ENCODE measurements around the gene CDYL.
A peak's percentile ranks its signal among the peaks of the same experiment; 100 is the strongest.

Gene CDYL

DNA sequence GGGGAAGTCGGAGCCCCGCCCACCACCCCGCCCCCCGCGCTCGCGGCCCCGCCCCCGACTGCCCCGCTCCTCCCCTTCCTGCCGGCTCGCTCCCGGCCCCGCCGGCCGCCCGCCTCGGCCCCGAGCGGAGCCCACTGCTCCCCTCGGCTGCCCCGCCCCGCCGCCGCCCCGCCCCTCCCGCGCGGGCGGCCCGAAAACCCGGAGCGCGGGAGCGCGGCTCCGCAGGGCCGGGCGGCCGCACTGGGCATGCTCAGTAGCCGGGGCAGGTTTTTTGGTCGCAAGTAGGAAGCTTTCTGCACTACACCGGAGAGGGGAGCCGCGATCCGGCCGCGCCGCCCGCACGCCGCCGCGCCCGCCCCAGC lies at the start of gene CDYL:
Gene CDYL (plus strand): TSS at position 274 of the 362 bp plus-strand sequence. CDS start 380 bp downstream, outside the sequence.
- peak; percentile 81 to 87 for DNase-seq

DNA sequence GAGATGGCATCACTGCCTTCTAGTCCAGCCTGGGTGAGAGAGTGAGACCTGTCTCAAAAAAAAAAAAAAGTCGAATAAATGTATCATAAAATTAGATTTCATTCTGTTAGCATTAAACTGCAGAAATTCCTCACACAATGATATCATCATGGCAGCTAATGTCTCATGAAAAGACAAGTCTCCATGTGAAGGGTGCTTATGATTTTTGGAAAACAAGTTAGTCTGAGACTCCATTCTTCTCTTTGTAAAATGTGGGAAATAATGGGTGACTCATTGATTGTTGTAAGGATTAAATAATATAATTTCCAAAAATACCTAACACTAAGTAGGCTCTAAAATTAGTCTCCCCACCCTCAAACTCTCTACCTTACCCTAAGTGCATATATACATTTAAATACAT lies 49.6 kb upstream of the CDYL start:
- no peak for DNase-seq

- no peak for DNase-seq
Observed at GRCh38 chr6:4727217-4727616, 49.0 kb upstream of the CDYL start.

DNA sequence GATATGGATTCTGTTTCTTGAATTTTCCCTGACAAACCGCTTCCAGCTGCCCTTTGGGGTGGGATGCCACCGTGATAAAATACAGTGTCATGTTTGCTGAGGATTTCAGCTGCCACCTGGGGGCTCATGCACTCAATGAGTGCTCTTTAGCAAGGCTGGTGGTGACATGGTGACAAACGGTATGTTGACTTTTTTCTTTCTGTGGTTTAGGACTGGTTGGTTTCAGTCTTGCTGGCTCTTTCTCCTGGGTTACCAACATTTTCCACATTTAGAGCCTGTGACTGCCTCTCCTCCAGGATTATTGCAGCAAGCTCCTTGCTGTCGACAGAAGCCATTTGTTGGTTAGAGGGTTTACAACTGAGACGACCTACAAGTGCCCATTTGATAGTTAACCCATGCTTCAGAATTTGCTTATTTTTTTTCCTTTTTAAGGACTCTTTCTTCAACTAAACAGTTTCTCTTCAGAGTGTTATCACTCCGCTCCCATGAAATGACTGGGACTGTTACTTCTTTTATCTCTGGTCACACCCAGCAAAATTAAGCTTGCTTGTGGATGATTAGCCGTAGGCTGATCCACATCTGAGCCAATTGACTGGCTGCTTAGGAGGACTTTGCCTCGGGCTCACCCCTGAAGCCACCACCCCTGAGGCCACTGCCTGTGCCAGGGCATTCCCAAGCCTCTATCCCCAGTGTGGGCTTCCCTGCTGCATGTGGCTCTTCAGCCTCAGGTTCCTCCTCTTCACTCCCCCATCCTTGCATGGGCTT lies 48.4 kb upstream of the CDYL start:
- peak in 1 of 2 donors; percentile 3 for DNase-seq

DNA sequence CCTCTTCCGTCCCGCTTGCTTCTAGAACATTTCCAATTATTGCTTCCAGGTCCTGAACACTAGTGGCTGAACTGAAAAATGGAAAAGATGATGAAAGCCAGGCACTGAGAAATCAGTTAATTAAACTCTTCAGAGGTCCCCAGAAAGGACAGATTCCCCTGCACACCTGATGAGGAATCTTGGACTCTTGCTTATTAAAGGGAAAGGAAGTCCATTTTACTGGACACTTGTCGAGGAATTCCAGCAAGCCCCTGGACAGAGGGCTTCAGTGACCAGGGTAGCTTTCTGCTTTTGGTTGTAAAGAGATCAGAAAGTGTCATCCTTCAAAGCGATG lies 47.8 kb upstream of the CDYL start:
- no peak for DNase-seq

GRCh38 chr6:4728926-4729325 lies 47.3 kb upstream of the CDYL start:
- DNase-seq: no peak

- DNase-seq: no peak
Observed at GRCh38 chr6:4731996-4732395, 44.2 kb upstream of the CDYL start.

DNA sequence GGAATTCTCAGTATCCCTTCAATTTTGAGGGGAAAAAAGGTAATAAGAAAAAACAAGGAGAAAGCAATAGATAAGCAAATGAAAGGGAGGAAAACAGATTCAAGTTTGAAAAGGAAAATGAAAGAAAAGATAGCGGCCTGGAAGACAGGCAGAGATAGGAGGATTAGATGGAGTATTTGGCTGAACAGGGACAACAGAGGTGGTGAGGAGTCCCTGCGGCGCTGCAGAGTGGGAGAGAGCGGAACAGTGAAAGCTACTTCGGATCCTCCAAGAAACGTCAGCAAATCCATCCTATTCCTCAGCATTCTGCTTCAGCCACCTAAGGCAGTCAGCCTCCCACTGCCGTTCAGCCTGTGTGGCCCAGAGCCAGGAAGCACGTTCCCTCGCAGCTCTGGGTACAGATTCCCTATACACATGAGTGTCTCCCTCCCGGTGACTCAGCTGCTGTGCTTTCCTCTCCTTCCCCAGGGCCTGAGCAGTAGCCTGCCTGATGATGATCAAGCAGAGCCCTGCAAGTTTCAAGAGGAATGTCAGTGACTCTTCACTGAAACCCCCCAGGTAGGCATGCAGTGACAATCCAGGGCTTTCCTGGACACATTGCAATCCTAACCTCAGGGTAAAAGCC lies 43.4 kb upstream of the CDYL start:
- no peak for DNase-seq

DNA sequence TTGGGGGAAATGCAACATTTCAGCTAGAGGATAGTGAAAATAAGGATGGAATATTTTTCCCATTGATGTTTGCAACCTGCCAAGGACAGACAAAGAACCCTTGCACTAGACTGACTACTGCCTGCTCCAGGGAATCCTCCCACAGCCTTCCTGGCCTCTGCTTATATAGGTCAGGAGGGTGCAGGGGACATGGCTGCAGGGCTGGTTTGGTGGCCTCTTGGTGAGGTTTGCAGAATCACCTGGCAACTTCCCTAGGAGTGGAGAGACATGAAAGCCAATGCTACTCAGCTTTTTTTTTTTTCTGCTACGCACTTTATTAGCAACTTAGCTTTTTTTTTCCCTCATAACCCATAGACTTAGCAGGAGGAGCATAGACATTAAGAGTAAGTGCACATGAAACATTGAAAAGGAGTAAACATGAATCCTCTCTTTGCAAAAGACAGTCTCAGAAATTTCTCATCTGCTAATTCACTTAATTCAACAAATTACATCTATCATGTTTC lies 39.8 kb upstream of the CDYL start:
- no peak for DNase-seq

GRCh38 chr6:4740032-4740431 lies 36.2 kb upstream of the CDYL start:
- no peak for DNase-seq

DNA sequence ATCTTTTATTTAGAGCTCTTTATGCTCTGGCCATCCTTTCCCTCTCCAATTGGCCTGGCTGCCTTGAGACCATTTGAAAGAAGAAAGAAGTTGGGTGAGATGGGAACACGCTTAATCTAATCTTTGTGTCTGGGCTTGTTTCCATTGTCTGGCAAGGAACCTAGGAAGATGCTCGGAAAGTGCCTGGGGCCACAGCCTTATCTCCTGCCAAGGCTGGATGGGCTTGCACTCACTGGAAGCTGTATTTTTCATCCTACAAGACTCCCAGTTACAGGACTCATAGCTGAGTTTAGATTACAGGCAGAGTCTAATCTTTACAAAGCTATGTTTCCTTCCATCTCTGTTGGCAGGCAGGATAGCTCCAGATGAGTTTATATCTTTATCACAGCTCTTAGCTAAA lies 33.1 kb upstream of the CDYL start:
- DNase-seq: no peak

DNA sequence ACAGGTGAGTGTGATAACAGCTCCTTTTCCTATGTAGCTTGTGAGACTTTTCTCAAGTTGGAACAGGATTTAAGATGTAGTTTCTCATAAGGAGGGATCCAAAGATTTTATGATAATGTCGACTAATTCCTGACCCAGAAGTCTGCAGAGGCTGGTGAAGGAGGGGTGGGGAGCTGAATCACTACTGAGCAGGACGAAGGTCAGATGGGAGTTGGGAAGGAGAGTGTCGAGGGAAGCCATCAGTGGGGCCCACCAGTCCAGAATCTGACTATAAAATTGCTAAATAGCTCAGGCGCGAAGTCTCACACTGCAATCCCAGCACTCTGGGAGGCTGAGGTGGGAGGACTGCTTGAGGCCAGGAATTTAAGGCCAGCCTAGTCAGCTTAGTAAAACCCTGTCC lies 32.3 kb upstream of the CDYL start:
- no peak for DNase-seq

DNA sequence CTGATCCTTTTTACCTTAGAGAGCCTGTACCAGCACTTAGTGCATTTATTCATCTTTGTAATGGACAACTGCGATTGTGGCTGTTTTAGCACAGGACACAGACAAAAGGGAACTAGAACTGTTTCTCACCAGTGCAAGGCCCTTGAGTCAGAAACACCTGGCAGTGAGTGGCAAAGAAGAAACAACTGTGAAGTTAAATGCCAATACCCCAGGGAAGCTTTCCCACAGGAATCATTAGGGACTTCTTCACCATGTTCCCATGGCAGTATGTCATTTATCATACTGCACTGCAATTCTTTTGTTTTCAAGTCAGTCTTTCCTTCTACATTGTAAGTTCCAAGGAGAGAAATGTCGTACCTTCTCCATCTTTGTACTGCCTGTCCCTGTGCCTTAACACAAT lies 28.6 kb upstream of the CDYL start:
- no peak for DNase-seq

- no peak for DNase-seq
Observed at GRCh38 chr6:4751823-4752464, 24.3 kb upstream of the CDYL start.

DNA sequence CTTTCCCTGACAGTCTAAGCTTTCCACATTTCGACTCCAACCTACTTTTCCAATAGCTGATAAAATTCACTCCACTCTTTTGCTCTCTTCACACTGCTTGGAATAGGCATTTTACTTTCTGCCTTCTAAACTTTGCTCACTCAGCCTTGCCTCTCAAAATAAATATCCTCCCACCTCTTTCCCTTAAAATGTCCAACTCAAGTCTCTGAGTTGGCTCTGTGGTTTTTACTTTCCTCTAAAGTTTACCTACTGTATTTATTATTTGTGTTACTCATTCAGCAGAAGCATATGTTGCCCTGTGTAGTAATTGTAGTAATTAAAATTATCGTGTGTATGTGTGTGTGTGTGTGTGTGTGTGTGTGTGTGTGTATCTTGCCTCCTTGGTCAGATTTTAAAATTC lies 20.0 kb upstream of the CDYL start:
- DNase-seq: no peak

DNA sequence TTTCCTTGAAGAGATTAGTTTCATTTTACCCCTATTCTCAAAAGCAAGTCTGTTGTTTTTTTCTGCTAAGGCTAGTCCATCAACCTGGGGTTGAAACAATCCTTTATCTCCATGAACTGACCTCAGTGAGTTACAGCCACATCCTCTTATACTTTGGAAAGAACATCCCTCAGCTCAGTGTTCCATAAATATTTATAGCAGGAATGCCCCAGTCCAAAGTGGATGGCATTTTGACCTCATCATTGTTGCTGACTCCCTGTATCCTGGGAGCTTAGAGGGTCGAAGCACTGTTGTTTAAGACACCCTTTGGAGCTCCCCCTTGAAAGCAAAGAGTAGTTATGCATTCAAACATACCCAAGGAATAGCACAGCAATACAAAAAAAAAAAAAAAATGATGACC lies 16.2 kb upstream of the CDYL start:
- no peak for DNase-seq

DNA sequence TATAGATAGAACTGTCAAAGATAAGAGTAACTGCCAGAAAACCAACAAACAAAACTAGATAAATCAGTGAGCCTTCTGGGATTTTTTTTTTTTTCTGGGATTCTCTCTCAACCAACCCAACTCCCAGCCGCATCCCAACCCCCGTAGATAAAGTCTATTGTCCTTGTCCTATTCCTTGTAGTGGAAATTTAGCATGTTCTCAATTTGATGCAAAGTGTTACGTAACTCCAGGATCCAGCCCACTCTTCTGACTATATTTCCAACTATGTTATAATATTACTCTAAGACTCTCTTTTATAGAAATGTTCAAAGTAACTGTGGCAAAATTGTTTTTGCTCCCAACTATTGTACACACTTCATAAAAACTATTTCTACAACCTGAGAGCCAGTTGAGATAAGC lies 15.4 kb upstream of the CDYL start:
- no peak for DNase-seq

- DNase-seq: no peak
Observed at GRCh38 chr6:4762294-4762693, 13.9 kb upstream of the CDYL start.

- DNase-seq: no peak
Observed at GRCh38 chr6:4763921-4764320, 12.3 kb upstream of the CDYL start.

- no peak for DNase-seq
Observed at GRCh38 chr6:4768815-4769214, 7.4 kb upstream of the CDYL start.

DNA sequence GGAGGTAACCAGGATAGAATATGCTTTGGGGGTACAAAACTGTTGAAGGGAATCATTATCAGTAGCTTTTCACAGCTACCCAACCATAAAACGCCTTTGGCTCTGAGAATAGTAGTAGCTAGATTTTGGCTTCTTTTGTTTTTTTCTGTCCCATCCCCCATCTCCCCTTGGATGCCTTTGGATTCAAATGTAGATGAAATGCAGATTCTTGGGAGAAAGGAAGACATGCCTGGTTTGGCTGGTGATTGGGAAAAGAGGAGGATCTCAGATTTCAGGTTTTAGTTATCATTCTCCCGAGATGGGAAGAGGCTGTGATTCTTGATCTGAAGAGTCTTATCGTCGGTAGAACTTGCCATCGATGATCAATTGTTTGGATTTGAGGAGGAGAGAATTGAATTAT lies 3.5 kb upstream of the CDYL start:
- no peak for DNase-seq

- no peak for DNase-seq
Observed at GRCh38 chr6:4773181-4773580, 3.0 kb upstream of the CDYL start.

- no peak for DNase-seq
Observed at GRCh38 chr6:4774296-4774695, 1.9 kb upstream of the CDYL start.

All from stimulated activated CD4-positive, alpha-beta T cell treated with anti-CD3 and anti-CD28 coated beads, Interleukin-2, amount 100 ng/mL, for 48 hours (primary cell).